Thyroid gland (tissue), 4 donors: Measurements from ENCODE around the gene ZNF396.

Experiments used
- POLR2A ChIP-seq, 2 donors: fragments of 450-650 bp; IDR thresholded peaks; one replicate each; pipeline ENCODE4 v1.6.1; 2017; ENCODE audit warnings: antibody characterized with exemption in 2 of 2, mild to moderate bottlenecking in 2 of 2, moderate library complexity in 1 of 2
- TF ChIP-seq, protein P1 (sequence below), 6 experiments: fragments of 200-600 bp in 3 of 6; fragments of 450-650 bp in 3 of 6; sonication (generic) in 3 of 6; IDR thresholded peaks; one replicate each; pipeline ENCODE4 v1.5.1; 2016 to 2019; ENCODE audit warnings: antibody characterized with exemption in 6 of 6, mild to moderate bottlenecking in 2 of 6, inconsistent platforms in 1 of 6, moderate library complexity in 1 of 6

DNA sequence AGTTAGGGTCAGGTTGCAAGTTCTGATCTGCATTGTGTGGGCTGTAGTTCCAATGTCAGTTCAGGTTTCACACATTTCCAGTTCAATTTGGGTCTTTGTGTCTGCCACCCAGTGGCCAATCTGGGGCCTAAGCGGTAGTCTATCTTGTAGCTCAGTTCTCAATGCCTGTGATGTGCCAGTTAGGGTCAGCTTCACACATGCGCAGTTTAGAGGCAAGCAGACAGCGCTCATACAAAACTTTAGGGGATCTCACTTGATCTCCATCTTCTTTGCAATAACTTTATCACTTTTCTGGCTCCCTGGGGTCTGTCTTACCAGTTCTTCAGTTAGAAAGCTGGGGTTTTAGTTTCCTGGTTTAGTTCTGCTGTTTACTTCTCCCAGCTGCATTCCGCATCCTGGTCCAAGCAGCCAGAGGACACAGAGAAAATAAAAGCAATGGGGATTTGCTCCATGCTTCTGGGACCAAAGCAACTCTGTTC, 22.0 kb downstream of the ZNF396 start:
- TF ChIP-seq, protein P1, sequence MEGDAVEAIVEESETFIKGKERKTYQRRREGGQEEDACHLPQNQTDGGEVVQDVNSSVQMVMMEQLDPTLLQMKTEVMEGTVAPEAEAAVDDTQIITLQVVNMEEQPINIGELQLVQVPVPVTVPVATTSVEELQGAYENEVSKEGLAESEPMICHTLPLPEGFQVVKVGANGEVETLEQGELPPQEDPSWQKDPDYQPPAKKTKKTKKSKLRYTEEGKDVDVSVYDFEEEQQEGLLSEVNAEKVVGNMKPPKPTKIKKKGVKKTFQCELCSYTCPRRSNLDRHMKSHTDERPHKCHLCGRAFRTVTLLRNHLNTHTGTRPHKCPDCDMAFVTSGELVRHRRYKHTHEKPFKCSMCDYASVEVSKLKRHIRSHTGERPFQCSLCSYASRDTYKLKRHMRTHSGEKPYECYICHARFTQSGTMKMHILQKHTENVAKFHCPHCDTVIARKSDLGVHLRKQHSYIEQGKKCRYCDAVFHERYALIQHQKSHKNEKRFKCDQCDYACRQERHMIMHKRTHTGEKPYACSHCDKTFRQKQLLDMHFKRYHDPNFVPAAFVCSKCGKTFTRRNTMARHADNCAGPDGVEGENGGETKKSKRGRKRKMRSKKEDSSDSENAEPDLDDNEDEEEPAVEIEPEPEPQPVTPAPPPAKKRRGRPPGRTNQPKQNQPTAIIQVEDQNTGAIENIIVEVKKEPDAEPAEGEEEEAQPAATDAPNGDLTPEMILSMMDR (IDR thresholded peaks at IDR 0.05): peak; percentile 40 to 85 (median 70)
- TF ChIP-seq POLR2A (IDR thresholded peaks at IDR 0.05): no peak
